Loucy (cell line): ENCODE measurements around the gene CAMK2G.
"Not testable (repeated sequence)": the region's sequence is repeated elsewhere in the genome, so short reads cannot be mapped to it uniquely, and the experiment has no call there.

Source experiments
- CTCF ChIP-seq: fragments of 200-600 bp; sonication (generic); conservative IDR thresholded peaks from 2 replicates; pipeline ENCODE4 v1.5.1; 2014; ENCODE audit warnings: mild to moderate bottlenecking, antibody characterized with exemption, low read length
- EZH2phosphoT487 ChIP-seq: fragments of 200-600 bp; IDR thresholded peaks from 2 replicates; pipeline ENCODE4 v1.6.1; 2018; ENCODE audit warnings: antibody characterized with exemption, mild to moderate bottlenecking, moderate library complexity, borderline replicate concordance

DNA sequence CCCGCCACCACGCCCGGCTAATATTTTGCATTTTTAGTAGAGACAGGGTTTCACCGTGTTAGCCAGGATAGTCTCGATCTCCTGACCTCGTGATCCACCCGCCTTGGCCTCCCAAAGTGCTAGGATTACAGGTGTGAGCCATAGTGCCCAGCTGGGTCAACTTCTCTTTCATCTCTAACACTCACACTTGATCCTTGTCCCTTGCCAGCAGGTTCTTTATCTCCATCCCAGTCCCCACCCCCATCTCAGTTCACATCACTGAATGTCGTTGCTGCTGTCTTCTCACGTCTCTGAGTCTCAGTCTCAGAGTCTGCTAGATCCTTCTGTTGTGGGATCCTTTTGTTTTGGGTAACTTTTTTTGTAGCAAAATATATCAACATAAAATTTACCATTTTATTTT is 21.0 kb upstream of the CAMK2G start:
- not testable (repeated sequence) for TF ChIP-seq CTCF, EZH2phosphoT487
